ENCODE data around the gene DIS3.
A peak's percentile ranks its signal among the peaks of the same experiment; 100 is the strongest.
"Not testable (repeated sequence)": the region's sequence is repeated elsewhere in the genome, so short reads cannot be mapped to it uniquely, and the experiment has no call there.

The DIS3 gene, protein sequence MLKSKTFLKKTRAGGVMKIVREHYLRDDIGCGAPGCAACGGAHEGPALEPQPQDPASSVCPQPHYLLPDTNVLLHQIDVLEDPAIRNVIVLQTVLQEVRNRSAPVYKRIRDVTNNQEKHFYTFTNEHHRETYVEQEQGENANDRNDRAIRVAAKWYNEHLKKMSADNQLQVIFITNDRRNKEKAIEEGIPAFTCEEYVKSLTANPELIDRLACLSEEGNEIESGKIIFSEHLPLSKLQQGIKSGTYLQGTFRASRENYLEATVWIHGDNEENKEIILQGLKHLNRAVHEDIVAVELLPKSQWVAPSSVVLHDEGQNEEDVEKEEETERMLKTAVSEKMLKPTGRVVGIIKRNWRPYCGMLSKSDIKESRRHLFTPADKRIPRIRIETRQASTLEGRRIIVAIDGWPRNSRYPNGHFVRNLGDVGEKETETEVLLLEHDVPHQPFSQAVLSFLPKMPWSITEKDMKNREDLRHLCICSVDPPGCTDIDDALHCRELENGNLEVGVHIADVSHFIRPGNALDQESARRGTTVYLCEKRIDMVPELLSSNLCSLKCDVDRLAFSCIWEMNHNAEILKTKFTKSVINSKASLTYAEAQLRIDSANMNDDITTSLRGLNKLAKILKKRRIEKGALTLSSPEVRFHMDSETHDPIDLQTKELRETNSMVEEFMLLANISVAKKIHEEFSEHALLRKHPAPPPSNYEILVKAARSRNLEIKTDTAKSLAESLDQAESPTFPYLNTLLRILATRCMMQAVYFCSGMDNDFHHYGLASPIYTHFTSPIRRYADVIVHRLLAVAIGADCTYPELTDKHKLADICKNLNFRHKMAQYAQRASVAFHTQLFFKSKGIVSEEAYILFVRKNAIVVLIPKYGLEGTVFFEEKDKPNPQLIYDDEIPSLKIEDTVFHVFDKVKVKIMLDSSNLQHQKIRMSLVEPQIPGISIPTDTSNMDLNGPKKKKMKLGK

GRCh38 chr13:72781451-72782439, at the start of gene DIS3, which contains the start of gene PIBF1:
DIS3 (minus strand) TSS chr13:72781900; CDS start chr13:72781832, 68 bp downstream.
PIBF1 (plus strand) TSS chr13:72782133; CDS start chr13:72783470, 1,337 bp downstream.
- no peaks in the 10 kb centered on the region for H3K9me3 Mint-ChIP-seq
- intact Hi-C loops (cut with micrococcal nuclease), result loop anchor here (1.0 to 5.0 kb wide), 2 partner anchors 54 to 276 kb away; partner anchors contain the start of genes BORA, KLF5 and MZT1
- H3K27ac Mint-ChIP-seq, result peak within 1 kb of the TSS; percentile 96
- no peaks in the 10 kb centered on the region for H3K27me3 Mint-ChIP-seq
- H3K36me3 Mint-ChIP-seq (ENCODE audit: low read depth), result peaks cover 50% of the 10 kb centered on the region
- H3K4me1 Mint-ChIP-seq (ENCODE audit: low read depth), result peaks cover 38% of the 10 kb centered on the region
- peak within 1 kb of the TSS; percentile 98 for H3K4me3 Mint-ChIP-seq

- intact Hi-C loops (cut with micrococcal nuclease), result no loop called here
These were observed 42.0 kb upstream of the DIS3 start for GRCh38 chr13:72823724-72824123.

DNA sequence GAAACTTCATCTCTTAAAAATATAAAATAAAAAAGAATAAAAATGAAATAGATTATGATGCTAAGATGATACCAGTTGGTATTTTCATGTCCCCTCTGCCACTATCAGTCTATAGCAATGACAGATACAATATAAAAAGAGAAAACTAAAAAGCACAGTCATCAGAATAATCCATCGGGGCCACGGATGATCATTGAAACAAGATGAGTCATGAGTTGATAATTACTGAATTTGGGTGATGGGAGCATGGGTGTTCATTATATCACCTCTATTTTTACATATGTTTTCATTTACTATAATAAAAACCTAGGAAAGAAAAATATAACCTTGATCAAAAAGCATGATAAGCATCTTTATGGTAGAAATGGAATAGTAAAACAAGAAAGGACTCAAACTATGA, 41.4 kb upstream of the DIS3 start:
- Mint-ChIP-seq H3K4me3 (no peak overlapping the region), H3K4me1 (ENCODE audit: low read depth) (peaks cover 5% of the 10 kb centered on the region), H3K27ac (no peak overlapping the region), H3K9me3 (no peaks in the 10 kb centered on the region), H3K27me3 (no peaks in the 10 kb centered on the region), H3K36me3 (ENCODE audit: low read depth) (peaks cover 45% of the 10 kb centered on the region)
- intact Hi-C loops (cut with micrococcal nuclease), result no loop called here

More at GRCh38 chr13:72823724-72824123, 42.0 kb upstream of the DIS3 start:
- Mint-ChIP-seq H3K9me3 (no peaks in the 10 kb centered on the region), H3K4me1 (ENCODE audit: low read depth) (peaks cover 5% of the 10 kb centered on the region), H3K27ac (no peak overlapping the region), H3K36me3 (ENCODE audit: low read depth) (peaks cover 45% of the 10 kb centered on the region), H3K27me3 (no peaks in the 10 kb centered on the region), H3K4me3 (no peak overlapping the region)

- no peaks in the 10 kb centered on the region for H3K27me3 Mint-ChIP-seq
- H3K9me3 Mint-ChIP-seq, result no peaks in the 10 kb centered on the region
- peaks cover 34% of the 10 kb centered on the region for H3K36me3 Mint-ChIP-seq (ENCODE audit: low read depth)
- H3K4me1 Mint-ChIP-seq (ENCODE audit: low read depth), result peaks cover 5% of the 10 kb centered on the region
- no peak overlapping the region for H3K27ac Mint-ChIP-seq
- intact Hi-C loops (cut with micrococcal nuclease), result no loop called here
- no peak overlapping the region for H3K4me3 Mint-ChIP-seq
These were observed 39.2 kb upstream of the DIS3 start for GRCh38 chr13:72820898-72821279.

- H3K36me3 Mint-ChIP-seq (ENCODE audit: low read depth), result peaks cover 34% of the 10 kb centered on the region
- peaks cover 5% of the 10 kb centered on the region for H3K4me1 Mint-ChIP-seq (ENCODE audit: low read depth)
- H3K9me3 Mint-ChIP-seq, result no peaks in the 10 kb centered on the region
- H3K27me3 Mint-ChIP-seq, result no peaks in the 10 kb centered on the region
- intact Hi-C loops (cut with micrococcal nuclease), result no loop called here
- H3K27ac Mint-ChIP-seq, result no peak overlapping the region
- H3K4me3 Mint-ChIP-seq, result no peak overlapping the region
These were observed 38.6 kb upstream of the DIS3 start for GRCh38 chr13:72820156-72820897.

DNA sequence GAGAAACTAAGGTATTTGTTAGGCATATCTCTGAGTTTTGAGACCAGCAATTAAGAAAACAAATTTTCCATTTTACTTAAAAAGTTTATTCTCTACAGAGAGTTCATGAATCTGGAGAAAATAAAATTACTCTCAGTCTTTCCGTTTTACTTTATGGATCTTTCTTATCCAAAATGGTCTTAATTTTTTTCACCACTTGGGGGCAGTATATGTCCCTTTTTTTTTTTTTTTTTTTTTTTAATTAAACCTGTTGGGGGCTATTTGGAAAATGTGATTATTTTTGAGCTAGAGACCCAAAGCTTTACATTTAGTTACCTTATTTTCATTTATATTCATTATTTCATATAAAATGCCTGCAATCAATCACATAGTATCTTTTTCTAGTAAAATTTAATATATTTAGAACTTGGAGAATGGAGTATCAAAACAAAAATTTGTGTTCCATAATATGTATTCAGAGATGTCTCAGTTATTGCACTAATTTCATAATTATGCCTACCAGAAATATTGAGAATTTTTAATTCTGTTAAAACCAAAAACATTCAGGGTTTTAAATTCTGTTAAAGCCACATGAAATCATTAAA, 27.3 kb upstream of the DIS3 start:
- no peaks in the 10 kb centered on the region for H3K9me3 Mint-ChIP-seq
- no peak overlapping the region for H3K27ac Mint-ChIP-seq
- no peak overlapping the region for H3K4me3 Mint-ChIP-seq
- no peaks in the 10 kb centered on the region for H3K27me3 Mint-ChIP-seq
- peaks cover 6% of the 10 kb centered on the region for H3K4me1 Mint-ChIP-seq (ENCODE audit: low read depth)
- intact Hi-C loops (cut with micrococcal nuclease), result loop anchor here (2.0 kb wide), 1 partner anchor 900 kb away; no protein-coding TSS in a partner anchor
- H3K36me3 Mint-ChIP-seq (ENCODE audit: low read depth), result peaks cover 49% of the 10 kb centered on the region

GRCh38 chr13:72806514-72806913, 24.8 kb upstream of the DIS3 start:
- H3K36me3 Mint-ChIP-seq (ENCODE audit: low read depth), result peaks cover 50% of the 10 kb centered on the region
- intact Hi-C loops (cut with micrococcal nuclease); H3K9me3 Mint-ChIP-seq; H3K4me3 Mint-ChIP-seq; H3K27ac Mint-ChIP-seq; H3K27me3 Mint-ChIP-seq: not testable (repeated sequence)
- H3K4me1 Mint-ChIP-seq (ENCODE audit: low read depth), result peaks cover 13% of the 10 kb centered on the region

DNA sequence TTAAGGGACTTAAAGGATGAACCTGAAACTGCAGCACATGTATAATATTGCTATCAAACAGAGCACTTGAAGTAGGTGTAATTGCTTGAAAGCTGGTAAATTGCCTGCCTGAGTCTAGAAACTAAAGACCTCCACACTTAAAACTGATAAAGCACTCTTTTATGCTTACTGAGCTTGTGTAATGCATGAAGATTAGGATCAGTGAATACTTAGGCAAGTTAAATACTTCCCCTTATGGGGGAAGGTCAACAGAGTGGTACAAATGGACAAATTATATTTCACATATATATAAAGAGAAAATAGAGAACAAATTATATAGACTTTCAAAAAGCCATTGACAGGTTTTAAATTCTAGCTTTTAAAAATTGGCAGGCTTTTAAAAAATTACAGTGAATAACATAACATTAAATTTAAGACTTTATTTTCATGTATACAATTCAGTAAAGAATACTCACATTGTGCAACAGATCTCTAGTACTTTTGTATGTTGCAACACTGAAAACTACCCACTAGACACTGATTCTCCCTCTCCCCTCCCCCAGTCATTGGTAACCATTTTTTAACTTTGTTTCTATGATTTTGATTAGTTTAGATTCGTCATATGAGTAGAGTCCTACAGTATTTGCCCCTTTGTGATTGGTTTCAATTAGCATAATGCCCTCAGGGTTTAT, 24.1 kb upstream of the DIS3 start:
- no peak overlapping the region for H3K4me3 Mint-ChIP-seq
- H3K9me3 Mint-ChIP-seq, result no peaks in the 10 kb centered on the region
- H3K27ac Mint-ChIP-seq, result no peak overlapping the region
- intact Hi-C loops (cut with micrococcal nuclease), result no loop called here
- peaks cover 16% of the 10 kb centered on the region for H3K4me1 Mint-ChIP-seq (ENCODE audit: low read depth)
- no peaks in the 10 kb centered on the region for H3K27me3 Mint-ChIP-seq
- peaks cover 54% of the 10 kb centered on the region for H3K36me3 Mint-ChIP-seq (ENCODE audit: low read depth)

GRCh38 chr13:72804301-72804700, 22.6 kb upstream of the DIS3 start:
- H3K4me1 Mint-ChIP-seq (ENCODE audit: low read depth), result peaks cover 18% of the 10 kb centered on the region
- intact Hi-C loops (cut with micrococcal nuclease), result no loop called here
- no peaks in the 10 kb centered on the region for H3K27me3 Mint-ChIP-seq

DNA sequence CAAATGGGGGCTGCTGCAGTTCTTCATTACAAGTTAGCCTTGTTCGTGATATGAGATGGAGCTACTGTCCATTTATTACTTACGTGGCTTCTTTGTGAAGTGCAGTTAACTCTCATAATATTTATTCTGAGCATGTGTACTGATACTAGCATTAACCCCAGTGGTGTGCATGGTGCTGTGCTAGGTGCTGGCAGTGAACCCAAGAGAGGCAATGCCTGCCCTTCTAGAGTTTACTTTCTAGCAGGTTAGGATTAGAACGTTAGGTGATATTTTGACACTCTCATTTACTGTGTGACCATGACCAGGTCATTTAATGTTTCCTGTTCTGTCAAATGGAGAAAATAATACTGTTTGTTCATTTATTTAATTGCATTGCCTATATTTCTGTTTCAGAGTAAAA, 17.1 kb upstream of the DIS3 start:
- Mint-ChIP-seq H3K4me1 (ENCODE audit: low read depth) (peaks cover 13% of the 10 kb centered on the region), H3K4me3 (no peak overlapping the region), H3K36me3 (ENCODE audit: low read depth) (peaks cover 57% of the 10 kb centered on the region), H3K9me3 (peaks cover 7% of the 10 kb centered on the region), H3K27ac (no peak overlapping the region), H3K27me3 (no peaks in the 10 kb centered on the region)
- intact Hi-C loops (cut with micrococcal nuclease), result no loop called here

More at GRCh38 chr13:72804301-72804700, 22.6 kb upstream of the DIS3 start:
- peaks cover 57% of the 10 kb centered on the region for H3K36me3 Mint-ChIP-seq (ENCODE audit: low read depth)
- no peaks in the 10 kb centered on the region for H3K9me3 Mint-ChIP-seq
- H3K4me3 Mint-ChIP-seq, result no peak overlapping the region
- H3K27ac Mint-ChIP-seq, result no peak overlapping the region

DNA sequence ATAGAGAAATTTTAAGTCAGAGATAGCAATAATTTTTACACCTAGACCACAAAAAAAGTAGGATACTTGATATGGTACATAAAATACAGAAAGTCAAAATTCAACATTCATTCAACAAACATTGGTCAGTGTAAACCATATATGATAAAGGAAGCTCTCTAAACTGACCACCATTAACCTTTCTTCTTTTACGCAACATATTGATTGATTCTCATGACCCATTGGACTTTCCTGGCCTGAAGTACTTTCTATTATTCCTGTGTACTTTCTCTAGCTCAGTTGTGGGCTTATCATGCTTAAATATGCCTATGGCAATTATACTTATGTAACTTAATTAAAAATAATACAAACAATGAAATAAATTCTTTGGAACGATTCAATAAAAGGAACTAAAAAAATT, 10.9 kb upstream of the DIS3 start:
- Mint-ChIP-seq H3K4me1 (ENCODE audit: low read depth) (peaks cover 7% of the 10 kb centered on the region), H3K9me3 (peaks cover 13% of the 10 kb centered on the region), H3K27ac (no peak overlapping the region), H3K36me3 (ENCODE audit: low read depth) (peaks cover 59% of the 10 kb centered on the region), H3K27me3 (no peaks in the 10 kb centered on the region), H3K4me3 (no peak overlapping the region)
- intact Hi-C loops (cut with micrococcal nuclease), result no loop called here

DNA sequence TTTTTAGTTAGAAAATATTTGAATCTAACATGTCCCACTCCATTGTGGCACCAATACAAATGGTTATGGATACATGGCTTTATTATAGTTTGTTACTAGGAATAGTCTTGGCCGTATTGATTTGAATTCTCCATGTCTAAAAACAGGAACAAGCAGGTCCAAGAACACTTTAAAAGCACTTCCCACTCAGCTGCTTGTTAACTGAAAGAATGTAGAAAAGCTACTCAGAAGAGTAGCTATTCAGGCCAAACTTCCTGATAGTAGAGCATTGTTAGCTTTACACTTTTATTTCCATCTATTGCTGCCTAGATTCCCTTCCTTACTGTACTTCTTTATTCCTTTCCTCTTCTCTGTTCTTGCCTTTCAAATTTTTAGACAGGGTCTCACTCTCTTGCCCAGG, 7.1 kb upstream of the DIS3 start:
- intact Hi-C loops (cut with micrococcal nuclease), result loop anchor here (5.0 kb wide), 1 partner anchor 917 kb away; no protein-coding TSS in a partner anchor
- Mint-ChIP-seq H3K9me3 (peaks cover 6% of the 10 kb centered on the region), H3K36me3 (ENCODE audit: low read depth) (peaks cover 41% of the 10 kb centered on the region), H3K4me3 (no peak overlapping the region), H3K27me3 (no peaks in the 10 kb centered on the region), H3K4me1 (ENCODE audit: low read depth) (peaks cover 18% of the 10 kb centered on the region), H3K27ac (peak overlapping the region; percentile 38)
